ENCODE data around the gene SLC10A2.
"Not testable (repeated sequence)": the region's sequence is repeated elsewhere in the genome, so short reads cannot be mapped to it uniquely, and the experiment has no call there.

Gene SLC10A2

GRCh38 chr13:103097366-103097928, 31.2 kb upstream of the SLC10A2 start:
- no peak overlapping the region for H3K9ac ChIP-seq (ENCODE audit: low read length)
- no peaks in the 10 kb centered on the region for H3K9me2 ChIP-seq (replicated peaks; ENCODE audit: insufficient read depth, low read length)
- peaks cover 6% of the 10 kb centered on the region for H3K36me3 ChIP-seq (ENCODE audit: low read length)
- H3K79me2 ChIP-seq (ENCODE audit: insufficient read depth, low read length): no peaks in the 10 kb centered on the region
- no peaks in the 10 kb centered on the region for H3K27me3 ChIP-seq (ENCODE audit: low read length)
- peaks cover 21% of the 10 kb centered on the region; the same call in 1 of the 2 replicates for H3K9me3 ChIP-seq (ENCODE audit: insufficient read depth, low read length)
- H4K20me1 ChIP-seq (ENCODE audit: low read depth, low read length): no peaks in the 10 kb centered on the region
- H3K4me2 ChIP-seq (ENCODE audit: low read depth, low read length, poor library complexity, severe bottlenecking): no peak overlapping the region
- no peak overlapping the region for H3K27ac ChIP-seq (ENCODE audit: low read depth, low read length)
- H3F3A ChIP-seq (ENCODE audit: insufficient read depth): no peaks in the 10 kb centered on the region
- TF ChIP-seq CTCF (IDR thresholded peaks at IDR 0.05; ENCODE audit: insufficient read depth, low read length, poor library complexity, severe bottlenecking) (no peak), EZH2phosphoT487 (conservative IDR thresholded peaks at IDR 0.05; ENCODE audit: low read length) (no peak)
- no peak overlapping the region for H3K4me3 ChIP-seq (ENCODE audit: insufficient read depth, low read length, poor library complexity, severe bottlenecking)
- no peak overlapping the region for H2AFZ ChIP-seq (ENCODE audit: low read depth, low read length, severe bottlenecking)

GRCh38 chr13:103093649-103094048, 27.4 kb upstream of the SLC10A2 start:
- peaks cover 32% of the 10 kb centered on the region; the same call in 1 of the 2 replicates for H3K9me3 ChIP-seq (ENCODE audit: insufficient read depth, low read length)
- not testable (repeated sequence) for H3K36me3 ChIP-seq (ENCODE audit: low read length); H3K9ac ChIP-seq (ENCODE audit: low read length); H2AFZ ChIP-seq (ENCODE audit: low read depth, low read length, severe bottlenecking); H3K4me2 ChIP-seq (ENCODE audit: low read depth, low read length, poor library complexity, severe bottlenecking); H3F3A ChIP-seq (ENCODE audit: insufficient read depth); H3K79me2 ChIP-seq (ENCODE audit: insufficient read depth, low read length); H3K4me3 ChIP-seq (ENCODE audit: insufficient read depth, low read length, poor library complexity, severe bottlenecking); H3K27me3 ChIP-seq (ENCODE audit: low read length); H3K9me2 ChIP-seq (replicated peaks; ENCODE audit: insufficient read depth, low read length); H3K27ac ChIP-seq (ENCODE audit: low read depth, low read length); H4K20me1 ChIP-seq (ENCODE audit: low read depth, low read length)

GRCh38 chr13:103087275-103087674, 21.1 kb upstream of the SLC10A2 start:
- Histone ChIP-seq H3K9me3 (ENCODE audit: insufficient read depth, low read length) (peaks cover 10% of the 10 kb centered on the region; the same call in 1 of the 2 replicates), H3K27ac (ENCODE audit: low read depth, low read length) (no peak overlapping the region), H3K9me2 (replicated peaks; ENCODE audit: insufficient read depth, low read length) (no peaks in the 10 kb centered on the region), H3K36me3 (ENCODE audit: low read length) (no peaks in the 10 kb centered on the region), H3K4me3 (ENCODE audit: insufficient read depth, low read length, poor library complexity, severe bottlenecking) (no peak overlapping the region), H3K79me2 (ENCODE audit: insufficient read depth, low read length) (no peaks in the 10 kb centered on the region), H3F3A (ENCODE audit: insufficient read depth) (no peaks in the 10 kb centered on the region), H3K9ac (ENCODE audit: low read length) (no peak overlapping the region), H2AFZ (ENCODE audit: low read depth, low read length, severe bottlenecking) (no peak overlapping the region), H4K20me1 (ENCODE audit: low read depth, low read length) (no peaks in the 10 kb centered on the region), H3K4me2 (ENCODE audit: low read depth, low read length, poor library complexity, severe bottlenecking) (no peak overlapping the region), H3K27me3 (ENCODE audit: low read length) (no peaks in the 10 kb centered on the region)
- TF ChIP-seq CTCF (IDR thresholded peaks at IDR 0.05; ENCODE audit: insufficient read depth, low read length, poor library complexity, severe bottlenecking): no peak

- H3K4me2 ChIP-seq (ENCODE audit: low read depth, low read length, poor library complexity, severe bottlenecking): no peak overlapping the region
- no peak overlapping the region for H2AFZ ChIP-seq (ENCODE audit: low read depth, low read length, severe bottlenecking)
- no peaks in the 10 kb centered on the region for H3F3A ChIP-seq (ENCODE audit: insufficient read depth)
- H3K4me3 ChIP-seq (ENCODE audit: insufficient read depth, low read length, poor library complexity, severe bottlenecking): no peak overlapping the region
- H3K27ac ChIP-seq (ENCODE audit: low read depth, low read length): no peak overlapping the region
- H3K79me2 ChIP-seq (ENCODE audit: insufficient read depth, low read length): no peaks in the 10 kb centered on the region
- H4K20me1 ChIP-seq (ENCODE audit: low read depth, low read length): no peaks in the 10 kb centered on the region
- H3K27me3 ChIP-seq (ENCODE audit: low read length): no peaks in the 10 kb centered on the region
- no peak for TF ChIP-seq EZH2phosphoT487 (conservative IDR thresholded peaks at IDR 0.05; ENCODE audit: low read length)
- no peak for TF ChIP-seq CTCF (IDR thresholded peaks at IDR 0.05; ENCODE audit: insufficient read depth, low read length, poor library complexity, severe bottlenecking)
- H3K9ac ChIP-seq (ENCODE audit: low read length): no peak overlapping the region
- H3K36me3 ChIP-seq (ENCODE audit: low read length): no peaks in the 10 kb centered on the region
- H3K9me2 ChIP-seq (replicated peaks; ENCODE audit: insufficient read depth, low read length): no peaks in the 10 kb centered on the region
- 0 out of 2 replicates have a peak, but pooled peaks cover 15% of the 10 kb centered on the region for H3K9me3 ChIP-seq (ENCODE audit: insufficient read depth, low read length)
These were observed 15.2 kb upstream of the SLC10A2 start for GRCh38 chr13:103081435-103081834.

Data from SU-DHL-6 (cell line).